GM12865 (cell line): Measurements from ENCODE around the gene PER3.

Experiments used
- DNase-seq: peaks from one replicate; pipeline ENCODE4 v3.0.0; 2010; ENCODE audit warnings: low read depth
- H3K4me3 ChIP-seq: 2 replicates; pipeline ENCODE4 v1.5.1; 2011; ENCODE audit warnings: mild to moderate bottlenecking, low read depth, low read length, control low read depth
- CTCF ChIP-seq: IDR thresholded peaks from 2 replicates; pipeline ENCODE4 v1.5.1; 2011; ENCODE audit warnings: low read length, control low read depth, low read depth, inconsistent platforms; ENCODE audit not compliant: insufficient read depth; ENCODE audit errors: missing control alignments

Gene PER3

GRCh38 chr1:7783826-7784491 is at the start of gene PER3:
Gene PER3, plus strand, starts transcription at chr1:7784291. Its CDS starts 587 bp downstream, at chr1:7784878.
- peak; percentile 96 for DNase-seq
- TF ChIP-seq CTCF: no peak

DNA sequence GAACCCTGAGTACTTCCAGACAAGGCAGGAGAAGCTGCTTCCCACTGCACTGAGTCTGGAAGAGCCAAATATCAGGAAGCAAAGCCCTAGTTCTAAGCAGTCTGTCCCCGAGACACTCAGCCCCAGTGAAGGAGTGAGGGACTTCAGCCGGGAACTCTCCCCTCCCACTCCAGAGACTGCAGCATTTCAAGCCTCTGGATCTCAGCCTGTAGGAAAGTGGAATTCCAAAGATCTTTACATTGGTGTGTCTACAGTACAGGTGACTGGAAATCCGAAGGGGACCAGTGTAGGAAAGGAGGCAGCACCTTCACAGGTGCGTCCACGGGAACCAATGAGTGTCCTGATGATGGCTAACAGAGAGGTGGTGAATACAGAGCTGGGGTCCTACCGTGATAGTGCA is 46.0 kb upstream of the PER3 start:
- no peak for TF ChIP-seq CTCF
- no peak for DNase-seq
- no peak overlapping the region for H3K4me3 ChIP-seq

More at GRCh38 chr1:7783826-7784491, at the start of gene PER3:
- peak within 1 kb of the TSS; percentile 60 for H3K4me3 ChIP-seq

GRCh38 chr1:7743346-7743745 is 40.7 kb upstream of the PER3 start:
- TF ChIP-seq CTCF: no peak
- DNase-seq: no peak
- no peak overlapping the region for H3K4me3 ChIP-seq

DNA sequence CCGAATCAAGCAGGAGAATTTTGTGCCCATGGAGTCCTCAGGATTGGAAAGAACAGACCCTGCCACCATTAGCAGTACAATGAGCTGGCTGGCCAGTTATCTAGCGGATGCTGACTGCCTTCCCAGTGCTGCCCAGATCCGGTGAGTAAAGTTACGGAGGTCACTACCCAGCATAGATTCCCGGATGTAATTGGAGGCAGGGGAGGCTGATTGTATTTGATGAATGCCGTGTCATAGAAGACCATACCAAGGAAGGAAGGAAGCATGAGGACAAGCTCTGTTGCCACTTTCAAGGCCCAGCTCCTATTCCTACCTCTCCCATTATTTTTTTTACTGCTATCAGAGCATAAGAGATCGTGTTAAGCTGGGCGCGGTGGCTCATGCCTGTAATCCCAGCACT is 39.2 kb upstream of the PER3 start:
- DNase-seq: no peak
- no peak overlapping the region for H3K4me3 ChIP-seq
- TF ChIP-seq CTCF: no peak

GRCh38 chr1:7745783-7746182 is 38.3 kb upstream of the PER3 start:
- no peak for TF ChIP-seq CTCF
- no peak for DNase-seq
- H3K4me3 ChIP-seq: no peak overlapping the region

GRCh38 chr1:7747605-7748004 is 36.5 kb upstream of the PER3 start:
- H3K4me3 ChIP-seq: no peak overlapping the region
- no peak for DNase-seq
- no peak for TF ChIP-seq CTCF

GRCh38 chr1:7749126-7749525 is 35.0 kb upstream of the PER3 start:
- no peak for TF ChIP-seq CTCF
- no peak overlapping the region for H3K4me3 ChIP-seq
- DNase-seq: no peak
